Kidney capillary endothelial cell (primary cell): Measurements from ENCODE around the gene DLGAP4.

ENCODE experiments used
- DNase-seq: peaks from one replicate; pipeline ENCODE4 v3.0.0-alpha.2; 2018; ENCODE audit warnings: low spot score

The DLGAP4 gene

GRCh38 chr20:36305602-36306551 is at the start of gene DLGAP4:
Gene DLGAP4 (plus strand): TSS chr20:36306339. CDS start chr20:36431718, 125,379 bp downstream.
- DNase-seq = no peak

GRCh38 chr20:36259177-36260061 is 46.7 kb upstream of the DLGAP4 start:
- DNase-seq = no peak

GRCh38 chr20:36260316-36260715 is 45.8 kb upstream of the DLGAP4 start:
- DNase-seq = no peak

- no peak for DNase-seq
Measured at GRCh38 chr20:36261389-36262105, 44.6 kb upstream of the DLGAP4 start.

- DNase-seq = no peak
Measured at GRCh38 chr20:36262440-36262839, 43.7 kb upstream of the DLGAP4 start.

- DNase-seq = no peak
Measured at GRCh38 chr20:36264426-36265246, 41.5 kb upstream of the DLGAP4 start.

- no peak for DNase-seq
Measured at GRCh38 chr20:36266189-36266588, 40.0 kb upstream of the DLGAP4 start.

GRCh38 chr20:36267605-36268381 is 38.3 kb upstream of the DLGAP4 start:
- DNase-seq = no peak

- no peak for DNase-seq
Measured at GRCh38 chr20:36268440-36269342, 37.4 kb upstream of the DLGAP4 start.

GRCh38 chr20:36269507-36269906 is 36.6 kb upstream of the DLGAP4 start:
- DNase-seq = no peak

GRCh38 chr20:36270744-36271638 is 35.1 kb upstream of the DLGAP4 start:
- DNase-seq = peak; percentile 10

- DNase-seq = no peak
Measured at GRCh38 chr20:36271639-36272546, 34.2 kb upstream of the DLGAP4 start.

GRCh38 chr20:36272547-36273220 is 33.5 kb upstream of the DLGAP4 start:
- DNase-seq = no peak

GRCh38 chr20:36273414-36274180 is 32.5 kb upstream of the DLGAP4 start:
- peak; percentile 14 for DNase-seq

- no peak for DNase-seq
Measured at GRCh38 chr20:36274181-36274841, 31.8 kb upstream of the DLGAP4 start.
